HG03571 (cell line): ENCODE measurements around the gene PEAK1.

ENCODE experiments used
- ATAC-seq: cut with Tn5 transposase; IDR thresholded peaks from one replicate; pipeline ENCODE4 v1.9.1; 2021; ENCODE audit not compliant: unreplicated experiment

The PEAK1 gene

GRCh38 chr15:77402740-77403379 is 17.0 kb downstream of the PEAK1 start:
- ATAC-seq = no peak

- ATAC-seq = no peak
Measured at GRCh38 chr15:77400258-77400657, 19.6 kb downstream of the PEAK1 start.

- ATAC-seq = no peak
Measured at GRCh38 chr15:77398927-77399326, 21.0 kb downstream of the PEAK1 start.

- ATAC-seq = no peak
Measured at GRCh38 chr15:77396692-77397091, 23.2 kb downstream of the PEAK1 start.

GRCh38 chr15:77395013-77395774 is 24.7 kb downstream of the PEAK1 start:
- no peak for ATAC-seq

GRCh38 chr15:77393471-77393840 is 26.4 kb downstream of the PEAK1 start:
- no peak for ATAC-seq

GRCh38 chr15:77392762-77393470 is 27.0 kb downstream of the PEAK1 start:
- ATAC-seq = no peak

- no peak for ATAC-seq
Measured at GRCh38 chr15:77391372-77391951, 28.4 kb downstream of the PEAK1 start.

- ATAC-seq = no peak
Measured at GRCh38 chr15:77387365-77388105, 32.4 kb downstream of the PEAK1 start.

- ATAC-seq = no peak
Measured at GRCh38 chr15:77386626-77387025, 33.3 kb downstream of the PEAK1 start.

- no peak for ATAC-seq
Measured at GRCh38 chr15:77384589-77385359, 35.1 kb downstream of the PEAK1 start.

GRCh38 chr15:77384086-77384485 is 35.8 kb downstream of the PEAK1 start:
- ATAC-seq = no peak

GRCh38 chr15:77380033-77380432 is 39.9 kb downstream of the PEAK1 start:
- no peak for ATAC-seq

- no peak for ATAC-seq
Measured at GRCh38 chr15:77376770-77377169, 43.1 kb downstream of the PEAK1 start.

GRCh38 chr15:77375133-77375532 is 44.8 kb downstream of the PEAK1 start:
- no peak for ATAC-seq

GRCh38 chr15:77373441-77373840 is 46.5 kb downstream of the PEAK1 start:
- ATAC-seq = no peak

- ATAC-seq = no peak
Measured at GRCh38 chr15:77371850-77372563, 47.9 kb downstream of the PEAK1 start.

GRCh38 chr15:77370580-77370979 is 49.3 kb downstream of the PEAK1 start:
- no peak for ATAC-seq

- no peak for ATAC-seq
Measured at GRCh38 chr15:77369168-77369567, 50.7 kb downstream of the PEAK1 start.

GRCh38 chr15:77367631-77368030 is 52.3 kb downstream of the PEAK1 start:
- no peak for ATAC-seq
